ENCODE data around the gene GPSM1. TPM values are rescaled to one million over a fixed set of nuclear protein-coding genes. Genes with fewer than 3 reads are reported as not detected.

Gene GPSM1
- total and polyA plus RNA-seq, 9 of the 15 experiments (the other 6 are each of a cell fraction or from before 2014, with no cell fraction given), result 0.04 to 14.2 (median 3.1) TPM

DNA sequence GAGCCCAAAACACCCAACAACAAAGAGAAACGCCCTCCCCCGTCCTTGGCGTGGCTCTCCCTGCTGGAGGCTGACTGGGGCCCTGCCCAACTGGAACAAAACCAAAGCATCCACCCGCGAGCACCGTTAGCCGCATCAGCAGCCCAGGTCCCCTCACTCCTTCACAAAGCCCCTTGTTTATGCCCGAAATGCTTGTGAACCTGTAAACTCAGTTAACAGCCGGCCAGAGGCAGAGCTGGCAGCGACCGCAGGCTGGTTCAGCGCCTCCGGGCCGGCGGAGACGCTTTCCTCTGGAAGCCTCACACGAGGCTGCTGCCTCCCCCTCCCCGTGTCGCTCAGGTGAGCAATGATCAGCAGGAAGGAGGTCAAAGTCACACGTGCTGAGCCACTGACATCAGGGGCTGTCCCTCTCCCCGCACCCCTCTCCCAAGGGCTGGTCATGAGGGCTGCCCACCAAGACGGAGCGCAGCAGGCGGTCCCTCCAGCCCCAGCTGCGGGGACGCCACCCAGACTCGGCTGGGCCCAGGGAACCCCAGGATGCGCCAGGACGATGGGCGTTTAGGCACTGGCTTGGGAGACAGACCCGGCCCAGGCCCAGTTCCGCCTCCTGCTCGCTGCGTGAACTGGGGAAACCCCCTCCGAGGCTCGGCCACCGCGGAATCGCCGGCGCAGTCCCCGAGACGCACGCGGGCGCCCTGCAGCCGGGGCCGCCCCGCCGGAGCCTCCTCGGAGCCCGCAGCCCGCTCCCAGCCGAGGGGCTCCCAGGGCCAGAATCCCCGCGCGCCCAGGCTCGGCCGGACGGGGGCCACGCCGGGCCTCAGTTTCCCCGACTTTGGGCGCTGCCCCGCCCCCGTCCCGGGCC is 72.1 kb downstream of the GPSM1 start (continued):
- TF ChIP-seq, protein P1, sequence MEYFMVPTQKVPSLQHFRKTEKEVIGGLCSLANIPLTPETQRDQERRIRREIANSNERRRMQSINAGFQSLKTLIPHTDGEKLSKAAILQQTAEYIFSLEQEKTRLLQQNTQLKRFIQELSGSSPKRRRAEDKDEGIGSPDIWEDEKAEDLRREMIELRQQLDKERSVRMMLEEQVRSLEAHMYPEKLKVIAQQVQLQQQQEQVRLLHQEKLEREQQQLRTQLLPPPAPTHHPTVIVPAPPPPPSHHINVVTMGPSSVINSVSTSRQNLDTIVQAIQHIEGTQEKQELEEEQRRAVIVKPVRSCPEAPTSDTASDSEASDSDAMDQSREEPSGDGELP (CRISPR knock-in tag; IDR thresholded peaks at IDR 0.05; ENCODE audit: borderline replicate concordance), result peak; percentile 44; the same call in 1 of the 2 replicates
- TF ChIP-seq TAF15 (IDR thresholded peaks at IDR 0.05; ENCODE audit: low read depth, low read length), result no peak
- no peak for TF ChIP-seq KLF1 (tag; IDR thresholded peaks at IDR 0.05)
- no peak; the same call in 1 of the 2 replicates for TF ChIP-seq TGIF2 (CRISPR knock-in tag; IDR thresholded peaks at IDR 0.05)
- no peak for TF ChIP-seq NFRKB (IDR thresholded peaks at IDR 0.05; ENCODE audit: low read depth)
- TF ChIP-seq KDM2B (CRISPR knock-in tag; IDR thresholded peaks at IDR 0.05), result no peak
- TF ChIP-seq TBL1XR1 (IDR thresholded peaks at IDR 0.05; ENCODE audit: low read length in 2 of 2), result no peak
- no peak for TF ChIP-seq TCF3 (CRISPR knock-in tag; IDR thresholded peaks at IDR 0.05)
- TF ChIP-seq, protein P2, sequence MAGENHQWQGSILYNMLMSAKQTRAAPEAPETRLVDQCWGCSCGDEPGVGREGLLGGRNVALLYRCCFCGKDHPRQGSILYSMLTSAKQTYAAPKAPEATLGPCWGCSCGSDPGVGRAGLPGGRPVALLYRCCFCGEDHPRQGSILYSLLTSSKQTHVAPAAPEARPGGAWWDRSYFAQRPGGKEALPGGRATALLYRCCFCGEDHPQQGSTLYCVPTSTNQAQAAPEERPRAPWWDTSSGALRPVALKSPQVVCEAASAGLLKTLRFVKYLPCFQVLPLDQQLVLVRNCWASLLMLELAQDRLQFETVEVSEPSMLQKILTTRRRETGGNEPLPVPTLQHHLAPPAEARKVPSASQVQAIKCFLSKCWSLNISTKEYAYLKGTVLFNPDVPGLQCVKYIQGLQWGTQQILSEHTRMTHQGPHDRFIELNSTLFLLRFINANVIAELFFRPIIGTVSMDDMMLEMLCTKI (IDR thresholded peaks at IDR 0.05; ENCODE audit: partially characterized antibody), result no peak
- no peak for TF ChIP-seq HNRNPLL (IDR thresholded peaks at IDR 0.05; ENCODE audit: low read depth, low read length, poor library complexity, severe bottlenecking)
- TF ChIP-seq DMBX1 (CRISPR knock-in tag; IDR thresholded peaks at IDR 0.05; ENCODE audit: borderline replicate concordance), result no peak
- no peak for TF ChIP-seq STAT5A (IDR thresholded peaks at IDR 0.05; ENCODE audit: borderline replicate concordance, low read length)
- no peak for TF ChIP-seq TCFL5 (CRISPR knock-in tag; conservative IDR thresholded peaks at IDR 0.05)
- no peak for TF ChIP-seq ADNP (tag; IDR thresholded peaks at IDR 0.05)
- no peak for TF ChIP-seq SREBF1 (IDR thresholded peaks at IDR 0.05; ENCODE audit: borderline replicate concordance, low read depth, low read length)
- no peak for TF ChIP-seq IRF2 (CRISPR knock-in tag; IDR thresholded peaks at IDR 0.05)
- TF ChIP-seq POLR3G (IDR thresholded peaks at IDR 0.05; ENCODE audit: extremely low read depth, insufficient read length, insufficient replicate concordance), result no peak
- TF ChIP-seq BRCA1 (IDR thresholded peaks at IDR 0.05), result no peak
- no peak for TF ChIP-seq BRCA1 (CRISPR knock-in tag; IDR thresholded peaks at IDR 0.05)
- no peak for TF ChIP-seq KHSRP (IDR thresholded peaks at IDR 0.05)
- TF ChIP-seq NCOA1 (IDR thresholded peaks at IDR 0.05; ENCODE audit: low read depth), result no peak
- TF ChIP-seq FOSL1 (tag; conservative IDR thresholded peaks at IDR 0.05), result no peak
- TF ChIP-seq ZNF253 (CRISPR knock-in tag; conservative IDR thresholded peaks at IDR 0.05), result no peak
- no peak for TF ChIP-seq CBX3 (IDR thresholded peaks at IDR 0.05; ENCODE audit: borderline replicate concordance in 1 of 2, low read length in 2 of 2)
- no peak for TF ChIP-seq TARDBP (IDR thresholded peaks at IDR 0.05)
- TF ChIP-seq CCAR2 (IDR thresholded peaks at IDR 0.05; ENCODE audit: low read depth, low read length), result no peak
- peak; percentile 58; the same call in 1 of the 2 replicates for TF ChIP-seq MYC (IDR thresholded peaks at IDR 0.05; ENCODE audit: low read depth, low read length)
- no peak for TF ChIP-seq MYC (CRISPR knock-in tag; IDR thresholded peaks at IDR 0.05; ENCODE audit: borderline replicate concordance, low read depth)
- peak; percentile 52 for TF ChIP-seq NEUROD1 (IDR thresholded peaks at IDR 0.05; ENCODE audit: borderline replicate concordance, low read depth, low read length, partially characterized antibody)

Measured in K562 (cell line).